GM21367 (cell line): Measurements from ENCODE around the gene RETSAT.
"Not testable (repeated sequence)": the region's sequence is repeated elsewhere in the genome, so short reads cannot be mapped to it uniquely, and the experiment has no call there.

Experiments
- ATAC-seq: cut with Tn5 transposase; IDR thresholded peaks from one replicate; pipeline ENCODE4 v1.9.1; 2021; ENCODE audit not compliant: unreplicated experiment

The RETSAT gene

DNA sequence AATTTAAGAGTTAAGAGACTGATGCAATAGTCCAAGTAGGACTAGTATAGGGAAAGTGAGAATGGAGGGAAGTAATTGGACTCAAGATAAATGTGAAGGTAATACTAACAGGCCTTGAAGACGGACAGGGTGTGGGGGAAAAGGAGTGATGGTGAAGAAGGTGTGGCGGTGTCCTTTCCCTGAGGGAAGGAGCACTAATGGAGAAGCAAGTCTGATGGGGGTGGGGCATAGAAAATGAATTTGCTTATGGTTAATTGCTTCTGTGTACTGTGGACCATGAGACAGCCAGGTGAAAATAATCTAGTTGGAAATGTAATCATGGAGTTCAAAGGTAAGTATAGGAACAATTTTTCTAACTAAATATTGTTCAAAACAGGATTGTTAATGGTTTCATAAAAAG, 19.4 kb downstream of the RETSAT start:
- ATAC-seq = no peak

DNA sequence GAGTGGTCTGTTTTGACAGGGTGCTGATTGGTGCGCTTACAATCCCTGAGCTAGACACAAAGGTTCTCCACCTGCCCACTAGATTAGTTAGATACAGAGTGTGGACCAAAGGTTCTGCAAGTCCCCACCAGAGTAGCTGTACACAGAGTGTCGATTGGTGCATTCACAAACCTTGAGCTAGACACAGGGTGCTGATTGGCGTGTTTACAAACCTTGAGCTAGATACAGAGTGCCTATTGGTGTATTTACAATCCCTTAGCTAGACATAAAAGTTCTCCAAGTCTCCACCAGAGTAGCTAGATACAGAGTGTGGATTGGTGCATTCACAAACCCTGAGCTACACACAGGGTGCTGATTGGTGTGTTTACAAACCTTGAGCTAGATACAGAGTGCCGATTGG, 20.5 kb downstream of the RETSAT start:
- not testable (repeated sequence) for ATAC-seq

DNA sequence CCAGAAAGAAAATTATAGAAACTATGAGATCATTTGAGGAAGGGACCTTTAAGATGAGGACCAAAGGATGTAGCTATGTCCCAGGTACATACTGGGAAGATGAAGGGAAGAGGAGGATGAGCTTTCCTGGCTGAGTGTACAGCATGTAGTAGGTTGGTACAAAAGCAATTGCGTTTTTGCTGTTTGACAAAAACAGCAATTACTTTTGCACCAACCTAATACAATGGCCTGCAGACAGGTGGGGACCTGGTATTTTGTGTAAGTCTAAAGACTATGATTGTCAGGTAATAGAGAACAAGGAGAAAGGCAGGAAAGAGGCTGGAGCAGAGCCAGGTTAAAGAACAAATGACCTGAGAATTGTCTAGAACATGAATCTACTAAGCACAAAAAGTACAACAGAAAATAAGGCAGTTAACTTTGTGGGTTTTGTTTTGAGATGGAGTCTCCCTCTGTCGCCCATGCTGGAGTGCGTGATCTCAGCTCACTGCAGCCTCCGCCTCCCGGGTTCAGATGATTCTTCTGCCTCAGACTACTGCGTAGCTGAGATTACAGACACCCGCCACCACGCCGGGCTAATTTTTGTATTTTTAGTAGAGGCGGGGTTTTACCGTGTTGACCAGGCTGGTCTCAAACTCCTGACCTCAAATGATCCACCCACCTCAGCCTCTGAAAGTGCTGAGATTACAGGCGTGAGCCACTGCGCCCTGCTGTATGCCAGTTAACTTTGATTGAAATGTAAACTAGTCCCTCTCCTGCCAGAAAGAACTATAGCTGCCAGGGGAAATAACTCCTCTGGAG, 23.3 kb downstream of the RETSAT start:
- ATAC-seq = no peak

DNA sequence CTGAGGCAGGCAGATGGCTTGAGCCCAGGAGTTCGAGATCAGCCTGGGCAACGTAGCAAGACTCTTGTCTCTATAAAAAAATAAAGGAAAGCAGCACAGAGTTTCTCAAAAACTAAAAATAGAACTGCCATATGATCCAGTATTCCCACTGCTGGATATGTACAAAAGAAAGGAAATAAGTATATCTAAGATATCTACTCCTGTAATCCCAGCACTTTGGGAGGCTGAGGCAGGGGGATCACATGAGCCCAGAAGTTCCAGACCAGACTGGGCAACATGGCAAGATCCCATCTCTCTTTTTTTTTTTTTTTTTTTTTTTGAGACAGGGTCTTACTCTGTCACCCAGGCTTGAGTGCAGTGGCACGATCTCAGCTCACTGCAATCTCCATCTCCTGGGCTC, 24.6 kb downstream of the RETSAT start:
- ATAC-seq = not testable (repeated sequence)

DNA sequence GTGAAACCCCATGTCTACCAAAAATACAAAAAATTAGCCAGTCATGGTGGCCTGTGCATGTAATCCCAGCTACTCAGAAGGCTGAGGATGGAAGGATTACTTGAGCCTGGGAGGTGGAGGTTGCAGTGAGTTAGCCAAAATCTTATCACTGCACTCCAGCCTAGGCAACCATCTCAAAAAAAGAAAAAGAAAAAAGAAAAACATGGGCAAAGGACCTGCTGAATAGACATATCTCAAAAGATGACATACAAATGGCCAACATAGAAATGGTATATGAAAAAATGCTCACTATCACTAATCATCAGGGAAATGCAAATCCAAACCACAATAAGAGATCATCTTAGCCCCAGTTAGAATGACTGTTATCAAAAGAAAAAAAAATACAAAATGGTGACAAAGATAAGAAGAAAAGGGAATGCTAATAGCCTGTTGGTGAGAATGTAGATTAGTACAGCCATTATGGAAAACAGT, 25.1 kb downstream of the RETSAT start:
- no peak for ATAC-seq

DNA sequence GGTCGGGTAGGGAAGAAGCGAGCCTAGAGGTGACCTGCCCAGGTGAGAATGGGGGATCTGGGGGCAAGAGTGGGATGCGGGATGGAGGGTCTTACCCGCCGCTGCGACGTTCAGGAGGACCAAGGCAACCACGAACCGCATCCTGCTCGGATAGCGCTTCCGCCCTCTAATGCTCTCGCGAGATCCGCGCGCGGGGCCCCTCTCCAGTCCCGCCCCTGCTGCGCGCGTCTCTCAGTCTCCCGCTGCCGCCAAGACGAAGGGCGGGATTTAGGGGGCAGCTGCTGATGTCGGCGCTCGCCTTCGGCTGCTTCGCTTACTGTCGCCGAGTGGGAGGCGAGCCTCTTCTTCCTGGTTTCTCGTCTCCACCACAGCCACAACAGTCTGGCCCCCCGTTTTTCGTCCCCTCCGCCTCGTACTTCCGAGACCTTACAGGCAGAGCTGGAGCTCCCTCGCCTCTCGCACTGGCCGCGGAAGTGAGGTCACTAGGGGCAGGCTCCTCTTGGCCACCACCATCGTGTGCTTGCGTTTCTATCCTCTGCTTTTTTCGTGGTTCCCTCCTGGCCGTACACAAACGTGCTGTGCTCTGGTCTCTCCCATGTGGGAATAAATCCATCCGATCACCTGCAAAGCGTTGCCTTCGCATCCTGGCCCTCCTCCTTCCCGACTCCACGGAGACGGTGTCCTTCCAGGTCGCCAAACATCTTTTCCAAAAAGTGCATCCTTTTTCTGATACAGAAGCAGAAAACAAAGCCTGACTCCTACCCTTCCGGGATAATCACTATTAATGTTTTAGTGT, 26.3 kb downstream of the RETSAT start, which contains the start of gene TGOLN2:
TSS of gene TGOLN2 (minus strand) at position 168 of the 796 bp plus-strand sequence. CDS start at position 141, 27 bp downstream.
- peak; percentile 72 for ATAC-seq

DNA sequence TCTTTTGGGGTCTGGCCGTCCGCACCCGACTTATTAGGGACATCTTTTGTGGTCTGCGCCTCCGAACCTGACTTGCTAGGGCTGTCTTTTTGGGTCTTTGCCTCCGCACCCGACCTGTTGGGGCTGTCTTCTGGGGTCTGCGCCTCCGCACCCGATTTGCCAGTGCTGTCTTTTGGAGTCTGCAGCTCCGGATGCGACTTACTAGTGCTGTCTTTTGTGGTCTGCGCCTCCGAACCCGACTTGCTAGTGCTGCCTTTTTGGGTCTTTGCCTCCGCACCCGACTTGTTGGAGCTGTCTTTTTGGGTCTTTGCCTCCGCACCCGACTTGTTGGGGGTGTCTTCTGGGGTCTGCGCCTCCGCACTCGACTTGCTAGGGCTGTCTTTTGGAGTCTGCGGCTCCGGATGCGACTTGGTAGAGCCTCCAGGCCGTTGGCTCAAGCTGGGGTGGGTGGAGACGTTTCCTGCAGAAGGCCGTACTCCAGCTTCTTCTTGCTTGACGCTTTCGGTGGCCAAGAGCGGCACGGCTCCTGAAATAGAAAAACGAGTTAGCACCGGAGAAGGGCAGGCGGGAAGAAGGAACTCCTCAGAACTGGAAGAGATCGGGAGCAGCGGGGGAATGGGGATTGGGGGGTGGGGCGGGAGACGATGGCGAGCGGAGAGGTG, 27.0 kb downstream of the RETSAT start:
- ATAC-seq = no peak

DNA sequence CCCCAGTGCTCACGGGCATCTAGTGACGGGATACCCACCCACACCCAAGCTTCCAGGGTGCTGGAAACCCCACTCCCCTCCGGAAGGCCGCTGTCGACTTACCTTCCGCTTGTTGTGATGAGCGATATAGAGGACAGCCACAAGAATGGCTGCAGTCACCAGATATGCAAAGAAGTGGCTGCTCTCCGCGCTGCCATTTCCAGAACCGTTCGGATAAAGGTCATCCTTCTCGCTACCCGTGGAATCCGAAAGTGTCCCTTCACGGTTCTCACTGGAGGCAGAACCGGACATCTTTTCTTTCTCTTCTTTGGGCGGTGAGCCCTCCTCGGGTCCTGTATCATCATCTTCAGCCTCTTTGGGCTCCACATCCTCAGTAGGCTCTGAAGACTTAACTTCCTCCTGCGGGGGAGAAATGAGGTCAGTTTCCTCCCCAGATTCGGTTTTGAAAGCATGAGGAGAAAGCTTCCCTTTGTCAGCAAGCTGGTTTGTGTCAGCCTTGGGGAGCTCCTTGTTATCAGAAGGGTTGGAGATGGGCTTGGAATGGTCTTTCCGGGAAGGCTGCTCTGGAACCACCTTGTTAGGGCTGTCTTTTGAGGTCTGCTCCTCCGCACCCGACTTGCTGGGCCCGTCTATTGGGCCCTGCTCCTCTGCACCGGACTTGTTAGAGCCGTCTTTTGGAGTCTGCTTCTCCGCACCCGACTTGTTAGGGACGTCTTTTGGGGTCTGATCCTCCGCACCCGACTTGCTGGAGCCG, 27.7 kb downstream of the RETSAT start:
- peak; percentile 37 for ATAC-seq

DNA sequence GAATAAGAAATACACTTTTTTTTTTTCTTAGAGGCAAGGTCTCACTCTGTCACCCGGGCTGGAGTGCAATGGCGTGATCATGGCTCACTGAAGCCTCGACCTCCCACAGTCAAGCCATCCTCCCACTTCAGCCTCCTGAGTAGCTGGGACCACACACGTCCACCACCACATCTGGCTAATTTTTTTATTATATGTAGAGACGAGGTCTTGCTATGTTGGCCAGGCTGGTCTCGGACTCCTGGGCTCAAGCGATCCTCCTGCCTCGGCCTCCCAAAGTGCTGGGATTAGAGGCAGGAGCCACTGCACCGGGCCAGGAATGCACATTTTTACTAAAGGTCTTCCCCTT, 28.9 kb downstream of the RETSAT start:
- ATAC-seq = no peak

DNA sequence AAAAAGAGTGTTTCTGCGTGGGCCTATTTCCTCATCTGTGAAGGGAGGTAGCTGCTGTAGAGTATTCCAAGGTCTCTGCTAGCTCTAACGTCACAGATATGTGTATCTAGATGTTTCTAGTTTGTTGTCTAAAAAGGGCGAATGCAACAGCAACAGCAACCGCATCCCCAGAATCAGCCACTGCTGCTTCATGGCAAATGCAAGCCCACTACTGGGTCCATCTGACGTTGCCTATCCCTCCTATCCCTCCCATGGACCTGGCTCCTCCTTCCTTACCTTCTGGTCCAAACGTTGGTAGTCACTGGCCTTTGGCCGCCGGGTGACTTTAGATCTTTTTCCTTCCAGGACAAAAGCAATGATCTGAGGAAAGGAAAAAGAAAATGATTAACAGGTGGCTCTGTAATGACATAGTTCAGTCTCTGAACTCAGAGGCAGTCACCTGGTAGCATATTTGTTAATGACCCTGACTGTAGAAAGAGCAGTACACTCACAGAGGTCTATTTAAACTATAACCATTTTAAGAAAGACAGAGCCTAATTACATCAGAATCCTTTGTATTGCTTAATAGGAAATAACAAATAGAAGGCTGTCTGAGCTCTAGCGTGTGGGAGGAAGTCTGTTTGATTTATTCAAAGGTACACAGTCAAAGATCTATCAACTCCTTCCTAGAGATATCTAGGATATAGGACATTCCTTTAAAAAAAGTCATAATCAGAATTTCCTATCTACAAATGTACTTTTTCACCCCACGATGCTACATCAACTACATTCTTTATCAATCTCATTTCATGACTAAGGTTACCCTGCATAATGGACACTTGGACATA, 29.5 kb downstream of the RETSAT start:
- no peak for ATAC-seq

DNA sequence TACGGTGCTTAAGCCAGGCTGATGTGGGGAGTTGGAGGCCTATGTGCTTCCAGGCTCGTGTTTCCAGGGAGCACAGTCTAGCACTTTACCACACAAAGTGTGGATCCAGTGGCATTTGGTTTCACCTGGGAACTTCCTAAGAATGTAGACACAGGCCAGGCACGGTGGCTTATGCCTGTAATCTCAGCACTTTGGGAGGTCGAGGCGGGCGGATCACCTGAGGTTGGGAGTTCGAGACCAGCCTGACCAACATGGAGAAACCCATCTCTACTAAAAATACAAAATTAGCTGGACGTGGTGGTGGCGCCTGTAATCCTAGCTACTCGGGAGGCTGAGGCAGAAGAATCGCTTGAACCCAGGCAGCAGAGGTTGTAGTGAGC, 30.4 kb downstream of the RETSAT start:
- not testable (repeated sequence) for ATAC-seq

DNA sequence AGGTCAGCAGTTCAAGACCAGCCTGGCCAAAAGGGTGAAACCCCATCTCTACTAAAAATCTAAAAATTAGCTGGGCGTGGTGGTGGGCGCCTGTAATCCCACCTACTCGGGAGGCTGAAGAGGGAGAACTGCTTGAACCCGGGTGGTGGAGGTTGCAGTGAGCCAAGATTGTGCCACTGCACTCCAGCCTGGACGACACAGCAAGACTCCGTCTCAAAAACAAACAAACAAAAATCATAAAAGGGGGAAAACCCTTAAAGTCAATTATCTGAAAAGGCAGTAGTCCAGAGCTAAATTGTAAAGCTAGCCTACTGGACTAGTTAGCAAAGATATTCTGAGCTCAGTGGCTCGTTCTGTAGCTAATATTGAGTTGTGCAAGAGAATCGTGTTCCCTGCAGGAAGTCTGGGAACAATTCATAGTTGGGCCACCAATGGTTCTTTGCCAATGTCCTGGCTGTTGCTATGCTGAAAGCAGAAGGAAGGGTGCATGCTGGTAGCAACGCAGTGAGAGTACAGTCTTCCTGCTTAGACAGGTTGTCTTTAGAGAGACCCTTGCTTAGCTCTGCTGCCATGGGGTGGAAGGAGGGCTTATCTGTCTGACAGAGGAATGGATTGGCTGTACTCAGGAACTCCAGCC, 30.9 kb downstream of the RETSAT start:
- no peak for ATAC-seq

DNA sequence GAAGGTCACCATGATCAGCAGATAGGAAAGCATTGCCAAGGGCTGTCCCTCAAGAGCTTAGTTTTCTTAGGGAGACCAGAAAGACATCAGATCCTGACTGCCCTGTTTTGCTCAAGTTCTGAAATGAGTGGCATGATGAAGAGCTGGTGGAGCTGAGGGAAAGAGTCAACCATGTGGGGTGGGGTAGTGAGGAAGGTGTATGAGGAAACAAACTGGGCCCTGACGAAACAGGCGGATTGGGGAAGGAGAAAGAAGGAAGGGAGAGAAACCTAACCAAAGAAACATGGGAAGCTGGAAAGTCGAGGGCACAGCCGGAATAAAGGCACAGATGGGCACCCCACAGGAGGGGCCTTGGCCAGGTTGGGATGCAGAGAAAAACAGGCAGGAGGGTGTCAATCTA, 34.5 kb downstream of the RETSAT start:
- no peak for ATAC-seq

DNA sequence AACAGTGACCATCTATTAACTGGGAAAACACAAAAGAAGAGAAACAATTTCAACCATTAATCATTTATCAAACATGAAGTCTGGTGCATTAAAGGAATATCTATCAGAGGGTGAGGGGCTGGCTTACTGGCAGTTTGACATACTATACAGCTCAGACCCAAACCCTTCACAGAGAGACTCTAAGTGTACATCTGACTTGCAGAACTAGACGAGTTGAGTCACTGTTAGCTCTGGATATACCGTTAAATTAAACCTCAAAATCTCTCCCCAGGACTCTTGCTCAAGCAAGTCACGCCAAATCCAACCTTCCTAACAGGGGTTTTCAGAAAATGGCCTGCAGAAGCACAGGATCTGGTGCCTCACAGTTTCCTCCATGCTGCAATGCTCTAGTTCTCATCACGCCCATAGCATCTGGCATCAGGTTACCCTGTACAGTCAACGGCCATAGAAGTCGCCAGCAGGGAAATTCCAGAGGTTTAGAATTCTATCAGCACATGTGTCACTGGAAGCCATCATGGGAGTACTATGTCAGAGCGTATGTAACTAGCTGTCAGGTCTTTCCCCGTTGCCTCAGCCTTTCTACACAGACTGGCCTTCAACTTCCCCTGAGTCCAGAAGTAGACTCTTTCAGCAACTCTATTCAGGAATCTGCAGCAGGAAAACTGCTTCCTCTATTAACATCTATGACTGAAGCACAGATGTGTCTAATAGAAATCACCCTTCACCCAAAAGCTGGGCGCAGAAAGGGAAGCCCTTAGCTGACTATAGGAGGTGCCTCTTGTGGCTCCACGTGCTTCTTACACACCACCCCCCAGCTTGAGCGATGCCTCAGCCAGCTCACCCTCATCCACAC, 35.9 kb downstream of the RETSAT start:
- ATAC-seq = no peak

DNA sequence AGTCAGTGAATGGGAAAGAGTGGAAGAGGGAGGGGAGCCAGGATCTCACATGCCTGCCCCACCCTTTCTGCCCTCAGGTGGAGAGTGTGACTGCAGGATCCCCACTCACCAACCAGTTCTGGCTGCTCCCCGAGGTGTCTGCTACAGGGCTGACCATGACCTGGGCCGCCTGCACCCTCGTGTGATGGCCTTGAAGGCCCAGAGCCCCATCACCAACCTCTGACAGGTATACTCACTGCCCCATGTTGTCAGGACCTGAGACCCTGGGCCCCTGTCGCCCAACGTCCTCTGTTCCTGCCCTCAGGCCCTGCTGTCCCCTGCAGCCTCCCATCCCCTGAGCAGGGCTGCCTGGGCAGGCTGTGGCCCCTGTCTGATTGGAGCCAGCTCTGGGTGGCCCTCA, 38.4 kb downstream of the RETSAT start:
- ATAC-seq = not testable (repeated sequence)

DNA sequence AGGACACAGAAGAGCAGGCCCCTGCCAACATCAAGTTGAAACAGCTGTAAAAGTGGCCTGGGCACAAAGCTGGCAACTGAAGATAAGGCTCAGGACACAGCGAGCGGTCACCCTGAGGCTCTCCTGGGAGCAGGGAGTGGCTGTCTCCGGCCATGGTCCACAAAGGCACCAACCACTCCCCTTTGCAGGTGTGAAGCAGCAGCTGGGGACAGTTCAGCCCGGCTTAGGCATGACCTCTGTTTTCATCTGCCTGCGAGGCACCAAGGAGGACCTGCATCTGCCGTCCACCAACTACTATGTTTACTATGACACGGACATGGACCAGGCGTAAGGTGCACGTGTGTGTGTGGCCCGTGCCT, 39.5 kb downstream of the RETSAT start:
- no peak for ATAC-seq

DNA sequence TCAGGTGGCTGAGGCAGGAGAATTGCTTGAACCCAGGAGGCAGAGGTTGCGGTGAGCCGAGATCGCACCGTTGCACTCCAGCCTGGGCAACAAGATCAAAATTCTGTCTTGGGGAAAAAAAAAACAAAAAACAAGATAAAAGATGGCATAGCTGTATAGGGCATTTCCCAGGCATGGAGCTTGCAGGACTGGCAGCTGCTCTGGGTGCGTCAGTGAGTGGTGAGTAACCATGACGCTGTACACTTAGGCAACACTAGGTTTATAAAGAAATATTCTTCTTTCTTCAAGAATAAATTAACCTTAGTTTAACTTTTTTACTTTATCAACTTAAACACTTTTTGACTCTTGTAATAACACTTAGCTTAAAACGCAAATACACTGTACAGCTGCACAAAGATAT, 41.9 kb downstream of the RETSAT start:
- no peak for ATAC-seq

DNA sequence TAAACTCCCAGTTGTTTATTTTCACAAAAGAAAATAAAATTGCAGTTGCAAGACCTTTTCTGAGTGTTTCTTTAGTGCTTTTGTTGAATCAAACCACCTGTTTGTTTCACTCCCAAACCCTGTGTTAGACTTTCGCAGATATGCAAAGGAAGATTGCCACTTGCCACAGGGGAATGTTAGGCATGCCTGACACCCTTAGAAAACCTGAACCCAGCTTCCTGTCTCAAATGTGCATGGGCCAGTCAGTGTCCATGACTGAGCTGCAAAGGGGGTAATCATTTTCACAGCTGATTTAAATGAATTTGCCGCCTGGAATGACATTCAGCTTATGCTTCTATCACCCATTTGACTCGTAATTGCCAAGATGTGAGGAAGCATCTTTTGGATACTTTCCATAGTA, 44.0 kb downstream of the RETSAT start:
- ATAC-seq = peak; percentile 60
